Activated CD4-positive, alpha-beta T cell treated with anti-CD3 and anti-CD28 coated beads, Interleukin-10, Interleukin-2, amounts not matched to agents 100 ng/mL and 50 ng/mL, durations not matched to agents 16 hours and 8 hours (primary cell): Measurements from ENCODE around the gene AXIN1.
"Not testable (repeated sequence)": the region's sequence is repeated elsewhere in the genome, so short reads cannot be mapped to it uniquely, and the experiment has no call there.

ENCODE experiments used
- DNase-seq: peaks from one replicate; pipeline ENCODE4 v3.0.0-alpha.2; 2020

AXIN1 gene

DNA sequence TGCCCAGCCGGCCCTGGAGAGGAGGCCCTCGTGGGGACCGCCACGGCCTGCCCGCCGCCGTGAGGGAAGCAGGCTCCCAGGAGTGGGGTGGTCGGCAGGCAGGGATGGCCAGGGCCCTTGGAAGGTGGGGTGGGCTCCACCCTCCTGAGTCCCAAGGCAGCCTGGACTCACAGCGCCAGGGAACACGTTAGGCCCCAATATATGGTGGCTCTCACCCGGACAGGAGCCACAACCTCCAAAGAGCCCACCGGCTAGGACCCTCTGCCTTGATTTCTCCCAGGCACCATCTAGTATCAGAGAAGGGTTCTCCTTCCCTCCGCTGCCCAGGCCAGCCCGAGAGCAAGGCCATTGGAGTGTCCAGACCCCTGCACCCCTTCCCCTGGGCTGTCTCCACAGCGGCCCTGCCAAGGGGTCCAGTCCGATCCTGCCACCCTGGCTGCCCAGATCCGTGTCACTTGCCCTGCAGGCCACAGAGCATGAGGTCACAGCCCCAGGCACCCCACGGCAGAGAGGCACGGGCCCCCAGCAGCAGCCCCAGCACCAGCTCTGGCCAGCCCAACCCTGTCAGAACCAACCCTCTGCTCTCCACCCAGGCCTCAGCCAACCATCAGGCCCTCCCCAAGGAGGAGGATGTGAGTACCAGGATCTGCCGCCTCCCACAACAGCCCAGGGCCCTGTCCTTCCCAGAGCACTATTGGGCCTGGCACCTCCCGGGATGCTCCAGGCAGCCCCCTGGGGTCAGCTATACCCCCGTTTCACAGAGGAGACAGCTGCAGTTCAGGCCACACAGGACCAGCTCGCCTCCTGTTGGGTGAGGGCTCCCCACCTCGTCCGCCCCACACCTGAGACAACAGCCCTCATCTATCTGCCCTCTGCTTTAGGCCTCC is 1.1 kb upstream of the AXIN1 start:
- no peak for DNase-seq

DNA sequence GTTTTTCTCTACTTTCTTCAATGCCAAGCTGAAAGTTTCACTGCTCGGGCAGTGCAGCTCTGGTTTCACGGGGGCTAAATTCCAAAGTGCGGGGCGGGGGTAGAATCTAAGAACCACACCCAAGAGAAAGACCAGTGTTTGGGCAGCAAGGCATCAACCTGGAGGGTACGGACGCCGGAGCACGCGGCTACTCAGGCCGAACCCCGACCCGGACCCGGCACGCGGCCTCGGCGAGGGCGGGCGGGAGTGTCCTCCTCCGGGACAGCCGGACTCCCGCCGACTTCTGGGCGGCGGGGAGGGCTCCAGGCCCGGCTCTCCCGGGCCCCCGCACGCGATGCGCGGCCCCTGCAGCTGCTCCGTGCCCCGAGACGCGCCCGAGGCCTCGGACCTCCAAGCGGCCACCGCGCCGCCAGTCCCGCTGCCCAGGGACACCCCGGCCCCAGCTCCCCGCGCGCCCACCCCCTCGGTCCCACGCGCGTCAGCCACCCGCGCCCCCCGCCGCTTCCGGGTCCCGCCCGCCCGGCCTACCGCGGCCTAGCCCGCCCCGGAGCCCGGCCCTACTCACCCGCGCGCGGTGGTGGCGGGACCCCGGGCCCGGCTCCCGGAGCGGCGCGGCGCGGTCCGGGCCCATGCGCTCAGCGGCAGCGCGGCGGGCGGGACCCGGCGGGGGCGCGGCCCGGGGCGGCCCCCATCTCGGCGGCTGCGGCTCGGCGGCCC is 561 bp downstream of the AXIN1 start:
- DNase-seq: no peak

DNA sequence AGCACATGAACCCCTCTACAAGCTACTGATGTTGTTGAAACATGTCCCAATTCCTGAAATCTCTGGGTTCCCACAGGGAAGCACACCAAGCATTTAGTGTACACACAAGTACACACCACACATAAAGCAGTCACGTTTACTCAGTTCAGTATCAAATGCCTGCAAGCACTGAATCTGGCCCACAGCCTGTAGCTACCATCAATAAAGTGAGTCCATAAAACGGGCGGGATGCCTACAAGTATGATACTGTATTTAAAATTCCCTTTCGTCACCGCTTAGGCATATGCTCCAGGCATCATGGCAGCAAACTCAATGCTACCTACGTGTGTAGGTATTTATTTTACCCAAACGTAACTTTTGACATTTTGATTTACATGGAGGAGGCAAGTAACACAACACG is 2.3 kb downstream of the AXIN1 start:
- no peak for DNase-seq

DNA sequence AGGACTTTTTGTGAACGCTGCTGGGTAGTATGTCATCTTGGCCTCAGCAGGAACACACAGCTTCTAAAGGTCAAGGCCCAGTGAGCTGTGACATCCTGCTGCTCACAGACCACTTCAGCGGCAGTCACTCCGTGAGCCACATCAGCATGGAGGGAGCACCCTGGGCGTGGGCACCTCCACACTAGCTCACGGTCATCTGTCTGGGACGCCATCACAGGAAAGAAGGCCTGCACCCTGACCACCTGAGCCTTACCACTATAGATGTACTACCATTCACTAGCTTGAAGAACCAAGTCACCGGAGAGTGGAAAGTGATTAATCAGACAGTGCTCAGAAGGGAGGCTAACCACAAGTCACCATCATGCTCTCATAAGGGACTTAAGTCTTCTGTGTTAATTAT is 3.3 kb downstream of the AXIN1 start:
- DNase-seq: no peak

DNA sequence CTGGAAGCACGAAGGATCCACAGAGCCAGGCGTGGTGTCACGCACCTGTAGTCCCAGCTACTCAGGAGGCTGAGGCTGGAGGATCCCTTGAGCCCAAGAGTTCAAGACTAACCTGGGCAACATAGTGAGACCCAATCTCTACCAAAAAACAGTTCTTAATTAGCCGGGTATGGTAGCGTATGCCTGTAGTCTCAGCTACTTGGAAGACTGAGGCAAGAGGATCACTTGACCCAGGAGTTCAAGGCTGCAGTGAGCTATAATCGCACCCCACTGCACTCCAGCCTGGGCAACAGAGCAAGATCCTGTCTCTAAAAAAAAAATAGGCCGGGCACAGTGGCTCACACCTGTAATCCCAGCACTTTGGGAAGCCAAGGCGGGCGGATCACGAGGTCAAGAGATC is 4.0 kb downstream of the AXIN1 start:
- not testable (repeated sequence) for DNase-seq

DNA sequence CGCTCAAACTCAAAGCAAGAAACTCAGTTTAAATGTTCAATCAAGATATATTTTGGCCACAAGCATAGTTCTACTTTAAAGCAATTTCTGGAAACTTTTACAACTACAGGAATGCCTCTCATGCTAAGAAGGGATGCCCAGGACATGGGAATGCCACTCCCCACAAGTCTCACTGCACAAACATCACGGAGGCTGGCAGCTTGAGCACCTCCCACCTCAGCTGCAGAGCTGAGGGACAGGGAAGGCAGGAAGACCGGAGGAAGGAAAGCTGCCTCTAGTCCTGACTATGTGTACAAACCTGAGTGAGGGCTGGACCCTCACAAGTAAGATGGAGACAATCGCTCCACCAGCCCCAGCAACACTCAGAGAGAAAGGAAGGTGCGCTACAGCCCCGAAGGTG is 5.3 kb downstream of the AXIN1 start:
- no peak for DNase-seq

DNA sequence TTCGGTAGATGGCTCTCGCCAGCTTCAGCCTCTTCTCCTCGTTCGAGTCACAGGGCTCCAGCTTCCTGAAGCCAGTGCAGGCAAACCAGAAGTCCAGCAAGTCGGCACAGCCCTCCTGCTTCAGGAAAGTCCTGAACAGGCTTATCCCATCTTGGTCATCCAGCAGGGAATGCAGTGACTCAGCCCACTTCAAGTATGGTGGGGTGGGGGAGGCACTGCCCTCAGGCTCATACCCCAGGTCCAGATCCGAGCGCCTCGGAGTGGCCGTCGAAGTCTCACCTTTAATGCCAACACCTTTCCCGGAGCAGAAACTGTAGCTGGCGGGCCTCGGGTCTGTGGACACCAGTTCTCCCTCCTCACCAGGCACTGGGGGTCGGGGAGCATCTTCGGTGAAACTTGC is 5.9 kb downstream of the AXIN1 start:
- DNase-seq: no peak

DNA sequence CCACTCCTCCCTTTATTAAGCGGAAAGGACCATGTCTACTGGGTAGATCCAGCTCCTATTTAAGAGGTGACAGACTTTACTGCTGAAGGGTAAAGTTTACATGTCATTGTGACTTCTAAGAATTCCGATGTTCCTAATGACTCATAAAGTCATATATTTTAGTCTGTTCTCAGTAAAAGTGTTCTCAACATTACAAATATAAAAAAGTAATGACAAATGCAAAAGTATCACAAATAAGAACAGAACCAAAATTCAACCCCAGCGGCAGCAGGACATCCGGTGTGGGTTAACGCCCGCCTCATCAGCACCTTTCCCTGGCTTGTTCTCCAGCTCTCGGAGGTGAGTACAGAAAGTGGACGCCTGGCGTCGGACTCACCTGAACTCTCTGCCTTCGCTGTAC is 6.8 kb downstream of the AXIN1 start:
- peak; percentile 67 for DNase-seq

DNA sequence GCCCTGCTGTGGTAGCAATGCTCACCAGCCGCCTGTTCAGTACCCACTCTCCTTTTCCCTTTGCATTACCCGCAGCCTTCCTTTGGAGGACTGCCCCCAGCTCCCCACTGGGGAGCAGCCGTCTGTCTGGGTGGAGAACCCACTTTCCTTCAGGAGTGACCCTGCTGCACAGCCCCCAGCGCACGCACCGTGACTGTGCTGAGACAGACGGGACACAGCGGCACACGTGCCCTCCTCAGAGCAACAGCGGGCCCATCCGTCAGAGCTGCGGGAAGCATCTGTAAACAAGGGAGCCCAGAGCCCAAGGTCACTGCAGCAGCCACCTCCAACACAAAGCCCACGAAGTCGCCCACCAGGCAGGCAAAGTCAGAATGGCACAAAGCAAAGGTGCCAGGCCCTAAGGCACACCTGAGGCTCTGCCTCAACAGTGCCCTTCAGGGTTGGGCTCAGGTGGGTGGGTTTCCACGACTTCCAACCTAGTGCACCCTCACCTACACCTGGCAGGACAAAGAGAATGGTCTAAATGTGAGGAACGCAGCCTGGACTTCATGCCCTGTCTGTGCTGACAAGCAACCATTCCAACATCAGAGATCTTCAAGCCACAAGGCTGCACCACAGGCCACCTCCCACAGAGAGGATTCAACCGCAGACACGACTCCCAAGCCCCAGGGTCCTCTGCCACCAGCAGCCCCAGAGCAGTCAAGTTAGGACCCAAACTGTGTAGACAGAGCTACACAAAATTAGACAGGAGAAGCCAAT is 9.9 kb downstream of the AXIN1 start:
- no peak for DNase-seq

DNA sequence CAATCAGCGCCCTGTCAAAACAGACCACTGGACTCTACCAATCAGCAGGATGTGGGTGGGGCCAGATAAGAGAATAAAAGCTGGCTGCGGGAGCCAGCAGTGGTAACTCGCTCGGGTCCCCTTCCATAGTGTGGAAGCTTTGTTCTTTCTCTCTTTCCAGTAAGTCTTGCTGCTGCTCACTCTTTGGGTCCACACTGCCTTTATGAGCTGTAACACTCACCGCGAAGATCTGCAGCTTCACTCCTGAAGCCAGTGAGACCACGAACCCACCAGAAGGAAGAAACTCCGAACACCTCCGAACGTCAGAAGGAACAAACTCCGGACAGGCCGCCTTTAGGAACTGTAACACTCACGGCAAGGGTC is 10.6 kb downstream of the AXIN1 start:
- not testable (repeated sequence) for DNase-seq

DNA sequence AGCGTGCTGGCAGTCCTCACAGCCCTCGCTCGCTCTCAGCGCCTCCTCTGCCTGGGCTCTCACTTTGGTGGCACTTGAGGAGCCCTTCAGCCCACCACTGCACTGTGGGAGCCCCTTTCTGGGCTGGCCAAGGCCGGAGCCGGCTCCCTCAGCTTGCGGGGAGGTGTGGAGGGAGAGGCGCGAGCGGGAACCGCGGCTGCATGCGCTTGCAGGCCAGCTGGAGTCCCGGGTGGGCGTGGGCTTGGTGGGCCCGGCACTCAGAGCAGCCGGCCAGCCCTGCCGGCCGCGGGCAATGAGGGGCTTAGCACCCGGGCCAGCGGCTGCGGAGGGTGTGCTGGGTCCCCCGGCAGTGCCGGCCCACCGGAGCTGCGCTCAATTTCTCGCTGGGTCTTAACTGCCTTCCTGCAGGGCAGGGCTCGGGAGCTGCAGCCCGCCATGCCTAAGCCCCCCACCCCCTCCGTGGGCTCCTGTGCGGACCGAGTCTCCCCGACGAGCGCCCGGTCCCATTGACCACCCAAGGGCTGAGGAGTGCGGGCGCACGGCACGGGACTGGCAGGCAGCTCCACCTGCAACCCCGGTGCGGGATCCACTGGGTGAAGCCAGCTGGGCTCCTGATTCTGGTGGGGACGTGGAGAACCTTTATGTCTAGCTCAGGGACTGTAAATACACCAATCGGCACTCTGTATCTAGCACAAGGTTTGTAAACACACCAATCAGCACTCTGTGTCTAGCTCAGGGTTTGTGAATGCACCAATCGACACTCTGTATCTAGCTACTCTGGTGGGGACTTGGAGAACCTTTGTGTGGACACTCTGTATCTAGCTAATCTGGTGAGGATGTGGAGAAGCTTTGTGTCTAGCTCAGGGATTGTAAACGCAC is 11.2 kb downstream of the AXIN1 start:
- not testable (repeated sequence) for DNase-seq

DNA sequence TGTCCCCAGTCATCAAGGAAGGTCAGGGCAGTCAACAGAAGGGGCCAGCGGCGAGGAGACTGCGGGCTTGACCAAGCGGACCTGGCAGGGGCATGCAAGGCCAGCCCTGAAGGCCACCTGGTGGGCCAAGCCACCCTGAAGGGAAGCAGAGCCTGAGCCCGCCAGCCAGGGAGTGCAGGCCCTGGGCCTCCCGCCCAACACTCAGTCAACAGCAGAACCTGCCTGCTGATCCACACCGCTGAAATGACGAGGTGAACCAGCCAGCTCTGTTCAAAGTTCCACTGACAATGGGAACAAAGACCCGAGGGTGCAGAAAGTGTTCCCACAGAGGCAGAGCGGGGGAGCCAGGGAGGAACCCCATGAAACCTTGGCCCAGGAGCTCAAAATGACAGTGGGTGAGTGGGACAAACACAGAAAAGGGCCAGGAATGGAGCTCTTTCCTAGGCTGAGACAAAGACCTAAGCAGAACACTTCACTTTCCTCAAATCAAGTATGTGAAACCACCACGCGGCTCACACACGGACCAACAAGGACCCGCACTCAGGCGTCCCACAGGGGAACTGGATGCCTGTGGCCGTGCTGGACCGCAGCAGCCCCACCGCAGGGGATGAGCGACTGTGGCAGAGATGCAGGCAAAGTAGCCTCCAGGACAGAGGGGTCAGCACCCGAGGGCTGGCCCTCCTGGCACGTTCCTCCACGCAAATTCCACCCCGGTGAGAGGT is 12.0 kb downstream of the AXIN1 start:
- no peak for DNase-seq

DNA sequence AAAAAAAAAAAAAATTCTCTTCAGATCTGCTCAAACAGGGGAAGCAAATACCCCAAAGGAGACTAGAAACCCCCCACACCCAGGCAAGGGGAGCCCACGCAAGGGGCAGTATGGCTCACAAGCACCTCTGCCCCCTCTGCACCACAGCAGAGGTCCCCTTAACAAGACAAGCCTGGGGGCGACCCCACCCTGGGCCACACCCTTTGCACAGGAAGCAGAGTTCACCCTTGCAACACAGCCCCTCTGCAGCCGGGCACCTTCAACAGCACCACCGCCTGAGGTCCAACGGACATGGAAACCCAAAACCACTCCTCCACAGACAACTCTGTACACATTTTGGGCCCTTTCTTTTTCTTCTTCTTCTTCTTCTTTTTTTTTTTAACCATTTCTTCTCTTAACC is 12.8 kb downstream of the AXIN1 start:
- DNase-seq: no peak

DNA sequence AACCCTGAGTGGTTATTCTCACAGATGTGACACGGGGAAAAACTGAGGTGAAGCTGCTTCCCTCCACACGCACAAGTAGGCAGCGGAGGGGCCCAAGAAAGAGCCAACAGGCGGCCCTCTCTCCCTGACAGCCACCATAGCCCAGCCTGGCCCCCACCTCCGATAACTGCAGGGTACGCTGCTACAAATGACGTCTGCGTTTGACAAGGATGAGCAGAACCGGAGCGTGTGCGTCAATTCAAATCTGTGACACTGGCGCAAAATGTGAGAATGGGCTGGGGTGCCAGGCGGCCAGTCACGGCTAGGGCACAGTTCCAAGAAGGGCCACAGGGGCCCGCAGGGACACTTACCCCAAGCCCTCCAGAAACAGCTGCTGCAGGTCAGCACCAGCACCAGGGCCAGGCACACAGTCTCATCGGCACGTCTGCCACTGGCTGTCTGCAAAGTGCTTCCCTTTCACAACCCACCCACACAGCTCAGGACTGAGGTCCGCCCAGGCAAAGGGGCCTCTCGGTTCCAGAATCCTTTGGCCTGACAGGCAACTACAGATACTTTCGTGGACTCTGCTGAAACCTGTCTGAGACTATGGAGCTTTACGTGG is 14.4 kb downstream of the AXIN1 start:
- DNase-seq: no peak

DNA sequence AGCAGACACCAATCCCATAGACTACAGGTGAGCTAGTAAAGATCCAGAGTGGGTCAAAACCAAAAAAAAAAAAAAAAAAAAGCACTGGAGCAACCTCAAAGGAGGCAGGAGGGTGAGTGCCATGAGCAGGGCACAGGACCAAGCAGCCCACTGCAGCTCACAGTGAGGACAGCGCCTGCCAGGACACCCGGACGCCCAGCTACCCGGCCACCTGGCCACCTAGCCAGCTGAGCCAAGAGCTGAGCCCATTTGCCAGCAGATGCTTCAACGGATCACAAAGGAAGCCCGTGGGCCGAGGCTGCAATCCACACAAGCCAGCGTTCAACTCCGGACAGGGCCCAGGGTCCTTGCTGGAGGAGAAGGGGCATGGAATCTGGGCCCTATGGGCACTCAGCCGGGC is 15.1 kb downstream of the AXIN1 start:
- no peak for DNase-seq

DNA sequence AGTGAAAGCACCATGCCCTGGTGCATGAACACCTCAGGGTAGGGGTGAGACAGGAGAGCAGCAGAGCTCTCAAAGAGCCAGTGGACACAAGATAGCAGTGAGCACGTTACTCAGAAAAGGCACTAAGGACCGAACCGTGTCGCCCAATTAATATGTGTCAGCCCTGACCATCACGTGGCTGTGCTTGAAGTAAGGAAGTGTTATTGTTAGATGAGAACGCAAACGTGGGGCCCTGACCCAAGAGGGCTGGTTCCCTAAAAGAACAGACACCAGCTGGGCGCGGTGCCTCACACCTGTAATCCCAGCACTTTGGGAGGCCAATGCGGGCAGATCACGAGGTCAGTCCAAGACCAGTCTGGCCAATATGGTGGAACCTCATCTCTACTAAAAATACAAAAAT is 16.3 kb downstream of the AXIN1 start:
- no peak for DNase-seq

DNA sequence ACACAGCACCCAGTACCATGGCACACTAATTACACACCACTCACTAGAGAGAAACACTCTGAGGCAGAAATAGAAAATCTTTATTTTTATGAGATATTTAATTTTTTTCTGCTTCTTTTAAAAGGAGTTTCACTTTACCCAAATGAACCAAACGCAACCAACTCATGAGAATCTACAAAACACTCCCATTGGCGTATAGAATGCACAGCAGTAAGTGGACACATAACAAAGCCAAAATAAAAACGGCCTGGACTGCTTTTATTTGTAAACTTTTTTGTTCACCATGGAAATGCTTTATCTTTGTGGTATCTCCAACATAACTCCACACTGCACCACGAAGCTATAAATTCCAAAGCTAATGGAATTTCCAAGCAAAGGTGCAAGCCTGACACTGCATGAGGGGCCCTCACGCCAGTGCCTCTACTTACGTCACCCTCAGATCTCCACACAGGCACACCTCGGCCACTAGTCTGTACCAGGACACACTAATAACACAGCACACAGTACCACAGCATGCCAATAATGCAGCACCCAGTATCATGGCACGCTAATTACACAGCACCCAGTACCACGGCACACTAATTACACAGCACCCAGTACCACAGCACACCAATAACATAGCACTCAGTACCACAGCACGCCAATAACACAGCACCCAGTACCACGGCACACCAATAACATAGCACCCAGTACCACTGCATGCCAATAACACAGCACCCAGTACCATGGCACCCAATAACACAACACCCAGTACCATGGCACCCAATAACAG is 17.5 kb downstream of the AXIN1 start:
- DNase-seq: not testable (repeated sequence)

DNA sequence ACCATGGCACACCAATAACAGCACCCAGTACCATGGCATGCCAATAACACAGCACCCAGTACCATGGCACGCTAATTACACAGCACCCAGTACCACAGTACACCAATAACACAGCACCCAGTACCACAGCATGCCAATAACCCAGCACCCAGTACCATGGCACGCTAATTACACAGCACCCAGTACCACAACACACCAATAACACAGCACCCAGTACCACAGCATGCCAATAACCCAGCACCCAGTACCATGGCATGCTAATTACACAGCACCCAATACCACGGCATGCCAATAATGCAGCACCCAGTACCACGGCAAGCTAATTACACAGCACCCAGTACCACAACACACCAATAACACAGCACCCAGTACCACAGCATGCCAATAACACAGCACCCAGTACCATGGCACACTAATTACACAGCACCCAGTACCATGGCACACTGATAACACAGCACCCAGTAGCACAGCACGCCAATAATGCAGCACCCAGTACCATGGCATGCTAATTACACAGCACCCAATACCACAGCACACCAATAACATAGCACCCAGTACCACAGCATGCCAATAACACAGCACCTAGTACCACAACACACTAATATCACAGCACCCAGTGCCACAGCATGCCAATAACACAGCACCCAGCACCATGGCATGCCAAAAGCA is 18.2 kb downstream of the AXIN1 start:
- DNase-seq: not testable (repeated sequence)

DNA sequence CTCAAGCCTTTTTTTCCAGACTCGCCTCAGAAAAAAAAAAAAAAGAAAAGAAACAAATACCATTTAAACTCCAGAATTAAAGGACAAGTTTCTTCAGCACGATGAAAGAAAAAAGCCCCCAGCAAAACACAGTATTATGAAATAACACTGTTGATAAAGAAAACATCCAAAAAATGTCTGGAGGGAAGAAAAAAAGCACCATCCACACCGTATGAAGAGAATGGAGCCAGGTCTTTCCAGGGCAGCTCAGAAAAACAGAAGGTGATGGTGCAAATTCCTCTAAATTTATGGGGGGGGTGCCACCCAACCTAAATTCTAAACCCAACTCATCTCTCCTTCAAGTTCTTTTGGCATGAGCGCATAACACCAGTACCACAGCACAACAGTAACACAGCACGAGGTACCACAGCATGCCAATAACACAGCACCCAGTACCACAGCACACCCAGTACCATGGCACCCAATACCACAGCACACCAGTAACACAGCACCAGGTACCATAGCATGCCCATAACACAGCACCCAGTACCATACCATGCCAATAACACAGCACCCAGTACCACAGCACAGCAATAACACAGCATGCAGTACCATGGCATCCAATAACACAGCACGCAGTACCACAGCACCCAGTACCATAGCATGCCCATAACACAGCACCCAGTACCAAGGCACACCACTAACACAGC is 19.0 kb downstream of the AXIN1 start:
- DNase-seq: no peak
